HEK293 (cell line): Measurements from ENCODE around the gene CEPT1.
A peak's percentile ranks its signal among the peaks of the same experiment; 100 is the strongest.

Experiments used
- CTCF ChIA-PET: fragments of 350-600 bp; formaldehyde crosslinking; extraction: SDS; loops from one replicate; lab custom pipeline; 2021; ENCODE audit warnings: antibody characterized with exemption; lab: Yijun Ruan, JAX
- POLR2A ChIA-PET: fragments of 300-600 bp; formaldehyde crosslinking; extraction: SDS; loops from one replicate; lab custom pipeline; 2020; ENCODE audit warnings: antibody characterized with exemption, inconsistent platforms; lab: Yijun Ruan, JAX
- H3K27ac ChIP-seq: fragments of 200-500 bp; sonication (Bioruptor generic); 2 replicates; pipeline ENCODE4 v1.5.1; 2014; ENCODE audit warnings: low read depth, low read length, control low read depth, inconsistent platforms; ENCODE audit errors: extremely low read depth
- H3K36me3 ChIP-seq, 2 experiments: fragments of 200-500 bp in 1 of 2; sonication (Bioruptor generic) in 1 of 2; 1 replicate in 1 of 2; 2 replicates in 1 of 2; pipeline ENCODE4 v1.5.1; 2014 to 2017; ENCODE audit warnings: inconsistent platforms in 2 of 2, low read length in 2 of 2; ENCODE audit not compliant: control insufficient read depth in 2 of 2, insufficient read depth in 1 of 2
- H3K4me1 ChIP-seq: fragments of 200-500 bp; sonication (Bioruptor generic); 2 replicates; pipeline ENCODE4 v1.5.1; 2014; ENCODE audit warnings: mild to moderate bottlenecking, low read length, inconsistent platforms; ENCODE audit not compliant: control insufficient read depth, insufficient read depth
- H3K4me3 ChIP-seq: 2 replicates; pipeline ENCODE4 v1.5.1; 2011; ENCODE audit warnings: low read depth, mild to moderate bottlenecking, control low read depth, low read length, moderate library complexity
- H3K9me3 ChIP-seq: fragments of 200-500 bp; sonication (Bioruptor generic); 2 replicates; pipeline ENCODE4 v1.5.1; 2014; ENCODE audit warnings: low read depth, low read length, inconsistent platforms; ENCODE audit not compliant: control insufficient read depth, insufficient read depth
- EGR2 ChIP-seq: fragments of 450-650 bp; formaldehyde crosslinking; IDR thresholded peaks from 2 replicates; pipeline ENCODE4 v1.5.1; 2016; ENCODE audit warnings: low read depth, missing biosample characterization, missing genetic modification characterization
- RBAK ChIP-seq: fragments of 450-650 bp; formaldehyde crosslinking; IDR thresholded peaks from 2 replicates; pipeline ENCODE4 v1.5.1; 2016; ENCODE audit warnings: missing biosample characterization, missing genetic modification characterization
- SETDB1 ChIP-seq: IDR thresholded peaks from one replicate; pipeline ENCODE4 v1.6.1; 2017; ENCODE audit warnings: mild to moderate bottlenecking, low read length, moderate library complexity, mixed read lengths; ENCODE audit not compliant: insufficient read length
- ZBTB1 ChIP-seq: fragments of 450-650 bp; formaldehyde crosslinking; IDR thresholded peaks from 2 replicates; pipeline ENCODE4 v1.5.1; 2016; ENCODE audit warnings: missing biosample characterization, missing genetic modification characterization
- ZBTB21 ChIP-seq: fragments of 450-650 bp; formaldehyde crosslinking; IDR thresholded peaks from 2 replicates; pipeline ENCODE4 v1.5.1; 2017; ENCODE audit warnings: missing biosample characterization, missing genetic modification characterization
- ZBTB8A ChIP-seq: fragments of 450-650 bp; formaldehyde crosslinking; IDR thresholded peaks from 2 replicates; pipeline ENCODE4 v1.5.1; 2016; ENCODE audit warnings: missing biosample characterization, missing genetic modification characterization
- ZNF112 ChIP-seq: fragments of 450-650 bp; formaldehyde crosslinking; IDR thresholded peaks from 2 replicates; pipeline ENCODE4 v1.5.0; 2017; ENCODE audit warnings: missing biosample characterization, missing genetic modification characterization
- ZNF121 ChIP-seq: fragments of 450-650 bp; formaldehyde crosslinking; IDR thresholded peaks from 2 replicates; pipeline ENCODE4 v1.5.1; 2016; ENCODE audit warnings: missing biosample characterization, missing genetic modification characterization
- ZNF211 ChIP-seq: fragments of 450-650 bp; formaldehyde crosslinking; IDR thresholded peaks from 2 replicates; pipeline ENCODE4 v1.5.1; 2016; ENCODE audit warnings: low read depth, missing biosample characterization, missing genetic modification characterization
- ZNF214 ChIP-seq: fragments of 450-650 bp; formaldehyde crosslinking; IDR thresholded peaks from 2 replicates; pipeline ENCODE4 v1.5.1; 2017; ENCODE audit warnings: missing biosample characterization, mild to moderate bottlenecking, missing genetic modification characterization, borderline replicate concordance
- ZNF23 ChIP-seq: fragments of 450-650 bp; formaldehyde crosslinking; IDR thresholded peaks from 2 replicates; pipeline ENCODE4 v1.5.1; 2016; ENCODE audit warnings: missing biosample characterization, missing genetic modification characterization, borderline replicate concordance
- ZNF274 ChIP-seq, 2 experiments: fragments of 200-500 bp in 1 of 2; fragments of 450-650 bp in 1 of 2; sonication (Bioruptor generic) in 1 of 2; formaldehyde crosslinking in 1 of 2; IDR thresholded peaks; 2 replicates each; pipeline versions ENCODE4 v1.5.1 to v1.6.1; 2014 to 2016; ENCODE audit warnings: borderline replicate concordance in 1 of 2, inconsistent platforms in 1 of 2, low read length in 1 of 2, missing biosample characterization in 1 of 2, missing genetic modification characterization in 1 of 2
- ZNF302 ChIP-seq: fragments of 450-650 bp; formaldehyde crosslinking; IDR thresholded peaks from 2 replicates; pipeline ENCODE4 v1.5.1; 2016; ENCODE audit warnings: missing biosample characterization, missing genetic modification characterization, low read depth
- ZNF544 ChIP-seq: fragments of 450-650 bp; formaldehyde crosslinking; IDR thresholded peaks from 2 replicates; pipeline ENCODE4 v1.5.0; 2017; ENCODE audit warnings: missing biosample characterization, missing genetic modification characterization
- ZNF549 ChIP-seq: fragments of 450-650 bp; IDR thresholded peaks from 2 replicates; pipeline ENCODE4 v1.5.1; 2018; ENCODE audit warnings: missing biosample characterization, missing genetic modification characterization, mild to moderate bottlenecking, inconsistent platforms, moderate library complexity
- ZNF555 ChIP-seq: fragments of 450-650 bp; formaldehyde crosslinking; conservative IDR thresholded peaks from 2 replicates; pipeline ENCODE4 v1.5.1; 2017; ENCODE audit warnings: missing biosample characterization, mild to moderate bottlenecking, missing genetic modification characterization, inconsistent platforms
- ZNF747 ChIP-seq: fragments of 450-650 bp; formaldehyde crosslinking; IDR thresholded peaks from 2 replicates; pipeline ENCODE4 v1.5.1; 2016; ENCODE audit warnings: missing biosample characterization, missing genetic modification characterization
- ZNF768 ChIP-seq: fragments of 450-650 bp; formaldehyde crosslinking; IDR thresholded peaks from 2 replicates; pipeline ENCODE4 v1.5.1; 2018; ENCODE audit warnings: missing biosample characterization, mild to moderate bottlenecking, missing genetic modification characterization
- ZNF843 ChIP-seq: fragments of 450-650 bp; formaldehyde crosslinking; IDR thresholded peaks from 2 replicates; pipeline ENCODE4 v1.5.1; 2016; ENCODE audit warnings: missing biosample characterization, missing genetic modification characterization
- ZSCAN30 ChIP-seq: fragments of 450-650 bp; IDR thresholded peaks from 2 replicates; pipeline ENCODE4 v1.5.1; 2018; ENCODE audit warnings: missing biosample characterization, mild to moderate bottlenecking, missing genetic modification characterization, moderate library complexity
- ZXDB ChIP-seq: fragments of 450-650 bp; formaldehyde crosslinking; IDR thresholded peaks from 2 replicates; pipeline ENCODE4 v1.5.1; 2016; ENCODE audit warnings: missing biosample characterization, missing genetic modification characterization
- TF ChIP-seq, protein P1 (sequence below): fragments of 450-650 bp; formaldehyde crosslinking; conservative IDR thresholded peaks from 2 replicates; pipeline ENCODE4 v1.5.1; 2016; ENCODE audit warnings: low read depth, missing biosample characterization, missing genetic modification characterization
- TF ChIP-seq, protein P2 (sequence below): fragments of 450-650 bp; formaldehyde crosslinking; IDR thresholded peaks from 2 replicates; pipeline ENCODE4 v1.5.1; 2016; ENCODE audit warnings: missing biosample characterization, missing genetic modification characterization
- TF ChIP-seq, protein P3 (sequence below): fragments of 450-650 bp; formaldehyde crosslinking; IDR thresholded peaks from 2 replicates; pipeline ENCODE4 v1.5.1; 2017; ENCODE audit warnings: missing biosample characterization, missing genetic modification characterization

CEPT1 gene

DNA sequence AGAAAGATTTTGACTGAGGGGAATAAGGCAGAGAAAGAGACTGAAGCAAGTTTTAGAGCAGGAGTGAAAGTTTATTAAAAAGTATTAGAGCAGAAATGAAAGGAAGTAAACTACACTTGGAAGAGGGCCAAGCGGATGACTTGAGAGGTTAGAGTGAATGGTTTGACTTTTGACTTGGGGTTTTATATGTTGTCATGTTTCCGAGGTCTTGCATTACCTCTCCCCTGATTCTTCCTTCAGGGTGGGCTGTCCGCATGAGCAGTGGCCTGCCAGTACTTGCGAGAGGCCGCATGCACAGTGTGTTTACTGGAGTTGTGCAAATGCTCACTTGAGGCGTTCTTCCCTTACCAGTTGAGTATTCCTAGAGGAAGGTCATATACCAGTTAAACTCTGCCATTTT is 73.4 kb downstream of the CEPT1 start:
- ChIA-PET POLR2A (no interaction called here), CTCF (no interaction called here)

DNA sequence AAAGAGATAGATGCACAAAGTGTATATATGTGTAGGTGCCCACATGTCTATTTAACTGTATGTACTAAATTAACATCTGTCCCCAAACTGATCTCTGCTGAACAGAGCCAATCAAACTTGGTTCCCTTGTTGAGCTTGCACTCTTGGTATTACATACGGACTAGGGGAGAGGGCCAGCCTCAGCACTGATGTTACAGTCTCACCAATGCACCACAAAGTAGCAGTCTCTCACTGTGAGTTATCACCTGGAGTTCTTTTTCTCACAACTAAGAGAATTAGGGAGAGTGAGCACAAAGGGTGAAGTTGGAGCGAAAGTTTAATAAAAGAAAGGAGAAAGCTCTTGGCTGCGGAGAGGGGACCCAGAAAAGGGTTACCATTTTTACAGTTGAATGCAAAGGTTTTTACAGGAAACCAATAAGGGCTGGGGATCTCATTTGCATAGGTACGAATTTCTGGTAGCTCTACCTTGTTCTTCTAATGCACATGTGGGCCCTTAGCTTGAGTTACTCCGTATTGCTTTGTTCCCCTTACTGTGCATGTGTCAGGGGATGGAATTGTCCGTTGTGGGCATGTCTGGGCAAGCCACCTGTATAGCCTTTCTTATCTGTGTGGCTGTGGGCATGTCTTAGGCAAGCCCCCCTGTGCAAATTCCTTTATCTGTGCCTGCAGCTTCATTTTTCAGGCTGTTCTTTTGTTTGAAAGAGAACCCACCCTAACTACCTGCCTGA is 74.2 kb downstream of the CEPT1 start:
- Histone ChIP-seq H3K4me3 (no peak overlapping the region), H3K4me1 (no peaks in the 10 kb centered on the region), H3K36me3 (no peaks in the 10 kb centered on the region), H3K9me3 (no peaks in the 10 kb centered on the region), H3K27ac (no peak overlapping the region; the same call in 1 of the 2 replicates)
- peak; percentile 39 for TF ChIP-seq SETDB1
- TF ChIP-seq ZNF121 (tag by site-specific recombination): no peak
- TF ChIP-seq ZNF747 (tag by site-specific recombination): no peak
- no peak for TF ChIP-seq ZBTB1 (tag by site-specific recombination)
- no peak for TF ChIP-seq ZNF112 (tag by site-specific recombination)
- TF ChIP-seq ZBTB8A (tag by site-specific recombination): no peak
- TF ChIP-seq ZNF23: no peak
- no peak for TF ChIP-seq ZSCAN30 (tag by site-specific recombination)
- TF ChIP-seq ZNF555 (tag by site-specific recombination): no peak
- ChIA-PET POLR2A (interaction anchor here (0.7 kb wide), 1 partner anchor 69 kb away, joined by 3 read pairs; no protein-coding TSS in a partner anchor), CTCF (interaction anchor here (0.9 to 1.0 kb wide), 2 partner anchors 9 to 184 kb away, joined by 3 to 4 read pairs; no protein-coding TSS in a partner anchor)

More for the DNA sequence above, 73.4 kb downstream of the CEPT1 start:
- Histone ChIP-seq H3K27ac (no peak overlapping the region), H3K36me3 (no peaks in the 10 kb centered on the region), H3K4me3 (no peak overlapping the region), H3K9me3 (no peaks in the 10 kb centered on the region), H3K4me1 (no peaks in the 10 kb centered on the region)
- TF ChIP-seq ZXDB (tag by site-specific recombination) (no peak), ZNF214 (tag by site-specific recombination) (no peak), ZNF302 (tag by site-specific recombination) (no peak), ZNF544 (tag by site-specific recombination) (no peak), RBAK (tag by site-specific recombination) (no peak), ZNF549 (no peak), ZNF843 (tag by site-specific recombination) (no peak), EGR2 (no peak), ZBTB21 (tag by site-specific recombination) (no peak), ZNF274 (IDR thresholded peaks at IDR 0.05; ENCODE audit: low read length) (no peak), ZNF274 (tag by site-specific recombination; IDR thresholded peaks at IDR 0.05; ENCODE audit: borderline replicate concordance) (no peak), ZNF211 (no peak), ZNF768 (tag by site-specific recombination) (no peak)
- TF ChIP-seq, protein P1, sequence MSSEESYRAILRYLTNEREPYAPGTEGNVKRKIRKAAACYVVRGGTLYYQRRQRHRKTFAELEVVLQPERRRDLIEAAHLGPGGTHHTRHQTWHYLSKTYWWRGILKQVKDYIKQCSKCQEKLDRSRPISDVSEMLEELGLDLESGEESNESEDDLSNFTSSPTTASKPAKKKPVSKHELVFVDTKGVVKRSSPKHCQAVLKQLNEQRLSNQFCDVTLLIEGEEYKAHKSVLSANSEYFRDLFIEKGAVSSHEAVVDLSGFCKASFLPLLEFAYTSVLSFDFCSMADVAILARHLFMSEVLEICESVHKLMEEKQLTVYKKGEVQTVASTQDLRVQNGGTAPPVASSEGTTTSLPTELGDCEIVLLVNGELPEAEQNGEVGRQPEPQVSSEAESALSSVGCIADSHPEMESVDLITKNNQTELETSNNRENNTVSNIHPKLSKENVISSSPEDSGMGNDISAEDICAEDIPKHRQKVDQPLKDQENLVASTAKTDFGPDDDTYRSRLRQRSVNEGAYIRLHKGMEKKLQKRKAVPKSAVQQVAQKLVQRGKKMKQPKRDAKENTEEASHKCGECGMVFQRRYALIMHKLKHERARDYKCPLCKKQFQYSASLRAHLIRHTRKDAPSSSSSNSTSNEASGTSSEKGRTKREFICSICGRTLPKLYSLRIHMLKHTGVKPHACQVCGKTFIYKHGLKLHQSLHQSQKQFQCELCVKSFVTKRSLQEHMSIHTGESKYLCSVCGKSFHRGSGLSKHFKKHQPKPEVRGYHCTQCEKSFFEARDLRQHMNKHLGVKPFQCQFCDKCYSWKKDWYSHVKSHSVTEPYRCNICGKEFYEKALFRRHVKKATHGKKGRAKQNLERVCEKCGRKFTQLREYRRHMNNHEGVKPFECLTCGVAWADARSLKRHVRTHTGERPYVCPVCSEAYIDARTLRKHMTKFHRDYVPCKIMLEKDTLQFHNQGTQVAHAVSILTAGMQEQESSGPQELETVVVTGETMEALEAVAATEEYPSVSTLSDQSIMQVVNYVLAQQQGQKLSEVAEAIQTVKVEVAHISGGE (tag by site-specific recombination): no peak
- TF ChIP-seq, protein P2, sequence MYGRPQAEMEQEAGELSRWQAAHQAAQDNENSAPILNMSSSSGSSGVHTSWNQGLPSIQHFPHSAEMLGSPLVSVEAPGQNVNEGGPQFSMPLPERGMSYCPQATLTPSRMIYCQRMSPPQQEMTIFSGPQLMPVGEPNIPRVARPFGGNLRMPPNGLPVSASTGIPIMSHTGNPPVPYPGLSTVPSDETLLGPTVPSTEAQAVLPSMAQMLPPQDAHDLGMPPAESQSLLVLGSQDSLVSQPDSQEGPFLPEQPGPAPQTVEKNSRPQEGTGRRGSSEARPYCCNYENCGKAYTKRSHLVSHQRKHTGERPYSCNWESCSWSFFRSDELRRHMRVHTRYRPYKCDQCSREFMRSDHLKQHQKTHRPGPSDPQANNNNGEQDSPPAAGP (tag by site-specific recombination): no peak
- TF ChIP-seq, protein P3, sequence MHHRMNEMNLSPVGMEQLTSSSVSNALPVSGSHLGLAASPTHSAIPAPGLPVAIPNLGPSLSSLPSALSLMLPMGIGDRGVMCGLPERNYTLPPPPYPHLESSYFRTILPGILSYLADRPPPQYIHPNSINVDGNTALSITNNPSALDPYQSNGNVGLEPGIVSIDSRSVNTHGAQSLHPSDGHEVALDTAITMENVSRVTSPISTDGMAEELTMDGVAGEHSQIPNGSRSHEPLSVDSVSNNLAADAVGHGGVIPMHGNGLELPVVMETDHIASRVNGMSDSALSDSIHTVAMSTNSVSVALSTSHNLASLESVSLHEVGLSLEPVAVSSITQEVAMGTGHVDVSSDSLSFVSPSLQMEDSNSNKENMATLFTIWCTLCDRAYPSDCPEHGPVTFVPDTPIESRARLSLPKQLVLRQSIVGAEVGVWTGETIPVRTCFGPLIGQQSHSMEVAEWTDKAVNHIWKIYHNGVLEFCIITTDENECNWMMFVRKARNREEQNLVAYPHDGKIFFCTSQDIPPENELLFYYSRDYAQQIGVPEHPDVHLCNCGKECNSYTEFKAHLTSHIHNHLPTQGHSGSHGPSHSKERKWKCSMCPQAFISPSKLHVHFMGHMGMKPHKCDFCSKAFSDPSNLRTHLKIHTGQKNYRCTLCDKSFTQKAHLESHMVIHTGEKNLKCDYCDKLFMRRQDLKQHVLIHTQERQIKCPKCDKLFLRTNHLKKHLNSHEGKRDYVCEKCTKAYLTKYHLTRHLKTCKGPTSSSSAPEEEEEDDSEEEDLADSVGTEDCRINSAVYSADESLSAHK (tag by site-specific recombination): no peak
